ENCODE measurements around the gene IPO5. TPM values are rescaled to one million over a fixed set of nuclear protein-coding genes. Genes with fewer than 3 reads are reported as not detected.

IPO5 gene
- total and polyA plus RNA-seq, 4 donors: 35.6 to 128 (median 75.1) TPM

- H3K27ac ChIP-seq (ENCODE audit: low read depth in 1 of 2, low read length in 2 of 2): no peak overlapping the region
- intact Hi-C loops (cut with DNase I): loop anchor here in 1 of 2 donors (10.0 kb wide), 1 partner anchor 367 kb away; no protein-coding TSS in a partner anchor
These were observed 94.8 kb downstream of the IPO5 start for GRCh38 chr13:98048265-98048664.

GRCh38 chr13:98050041-98050466 is 96.6 kb downstream of the IPO5 start:
- DNase-seq: no peak
- Histone ChIP-seq H3K4me1 (ENCODE audit: control insufficient read depth in 1 of 2, insufficient read depth in 2 of 2, low read length in 2 of 2) (no peaks in the 10 kb centered on the region), H3K27me3 (ENCODE audit: control insufficient read depth in 1 of 2, insufficient read depth in 2 of 2, low read length in 1 of 2) (no peaks in the 10 kb centered on the region), H3K36me3 (ENCODE audit: control insufficient read depth in 1 of 2, insufficient read depth in 2 of 2, low read length in 1 of 2) (no peaks in the 10 kb centered on the region), H3K27ac (ENCODE audit: low read depth in 1 of 2, low read length in 2 of 2) (no peak overlapping the region), H3K4me3 (ENCODE audit: low read length in 2 of 2) (no peak overlapping the region), H3K9me3 (ENCODE audit: control insufficient read depth, low read length) (peaks cover 2% of the 10 kb centered on the region)
- intact Hi-C loops (cut with DNase I): no loop called here
- WGBS, 2 donors: 46 to 49% methylated on average over 6 of the region's 6 CpGs
- ATAC-seq (ENCODE audit: low FRiP score): no peak

More at GRCh38 chr13:98048265-98048664, 94.8 kb downstream of the IPO5 start:
- WGBS, 2 donors: 17 to 34% methylated on average over 9 of the region's 9 CpGs
- no peak for ATAC-seq (ENCODE audit: low FRiP score)
- H3K9me3 ChIP-seq (ENCODE audit: control insufficient read depth, low read length): no peaks in the 10 kb centered on the region
- no peak overlapping the region for H3K4me3 ChIP-seq (ENCODE audit: low read length in 2 of 2)
- H3K4me1 ChIP-seq (ENCODE audit: control insufficient read depth in 1 of 2, insufficient read depth in 2 of 2, low read length in 2 of 2): no peaks in the 10 kb centered on the region
- H3K36me3 ChIP-seq (ENCODE audit: control insufficient read depth in 1 of 2, insufficient read depth in 2 of 2, low read length in 1 of 2): no peaks in the 10 kb centered on the region
- H3K27me3 ChIP-seq (ENCODE audit: control insufficient read depth in 1 of 2, insufficient read depth in 2 of 2, low read length in 1 of 2): no peaks in the 10 kb centered on the region
- no peak for DNase-seq

GRCh38 chr13:98052412-98052811 is 98.9 kb downstream of the IPO5 start:
- no peaks in the 10 kb centered on the region for H3K4me1 ChIP-seq (ENCODE audit: control insufficient read depth in 1 of 2, insufficient read depth in 2 of 2, low read length in 2 of 2)
- no peak for DNase-seq
- H3K4me3 ChIP-seq (ENCODE audit: low read length in 2 of 2): no peak overlapping the region
- peaks cover 2% of the 10 kb centered on the region for H3K9me3 ChIP-seq (ENCODE audit: control insufficient read depth, low read length)
- H3K27ac ChIP-seq (ENCODE audit: low read depth in 1 of 2, low read length in 2 of 2): no peak overlapping the region
- ATAC-seq (ENCODE audit: low FRiP score): no peak
- WGBS, 2 donors: 91 to 95% methylated on average over 6 of the region's 6 CpGs
- H3K27me3 ChIP-seq (ENCODE audit: control insufficient read depth in 1 of 2, insufficient read depth in 2 of 2, low read length in 1 of 2): no peaks in the 10 kb centered on the region
- no peaks in the 10 kb centered on the region for H3K36me3 ChIP-seq (ENCODE audit: control insufficient read depth in 1 of 2, insufficient read depth in 2 of 2, low read length in 1 of 2)
- intact Hi-C loops (cut with DNase I): no loop called here

GRCh38 chr13:98054301-98054700 is 100.8 kb downstream of the IPO5 start:
- Histone ChIP-seq H3K4me3 (ENCODE audit: low read length in 2 of 2) (no peak overlapping the region), H3K9me3 (ENCODE audit: control insufficient read depth, low read length) (peaks cover 2% of the 10 kb centered on the region), H3K4me1 (ENCODE audit: control insufficient read depth in 1 of 2, insufficient read depth in 2 of 2, low read length in 2 of 2) (no peaks in the 10 kb centered on the region), H3K27ac (ENCODE audit: low read depth in 1 of 2, low read length in 2 of 2) (no peak overlapping the region), H3K27me3 (ENCODE audit: control insufficient read depth in 1 of 2, insufficient read depth in 2 of 2, low read length in 1 of 2) (no peaks in the 10 kb centered on the region), H3K36me3 (ENCODE audit: control insufficient read depth in 1 of 2, insufficient read depth in 2 of 2, low read length in 1 of 2) (no peaks in the 10 kb centered on the region)
- intact Hi-C loops (cut with DNase I): no loop called here
- ATAC-seq (ENCODE audit: low FRiP score) (no peak), DNase-seq (no peak)
- 77 to 80% methylated on average over 6 of the region's 6 CpGs for WGBS, 2 donors

GRCh38 chr13:98055623-98056022 is 102.1 kb downstream of the IPO5 start:
- no peaks in the 10 kb centered on the region for H3K36me3 ChIP-seq (ENCODE audit: control insufficient read depth in 1 of 2, insufficient read depth in 2 of 2, low read length in 1 of 2)
- no peak overlapping the region for H3K4me3 ChIP-seq (ENCODE audit: low read length in 2 of 2)
- H3K27me3 ChIP-seq (ENCODE audit: control insufficient read depth in 1 of 2, insufficient read depth in 2 of 2, low read length in 1 of 2): no peaks in the 10 kb centered on the region
- H3K27ac ChIP-seq (ENCODE audit: low read depth in 1 of 2, low read length in 2 of 2): no peak overlapping the region
- H3K4me1 ChIP-seq (ENCODE audit: control insufficient read depth in 1 of 2, insufficient read depth in 2 of 2, low read length in 2 of 2): no peaks in the 10 kb centered on the region
- H3K9me3 ChIP-seq (ENCODE audit: control insufficient read depth, low read length): peaks cover 2% of the 10 kb centered on the region
- WGBS, 2 donors: 74 to 75% methylated on average over 6 of the region's 6 CpGs
- no peak for ATAC-seq (ENCODE audit: low FRiP score)
- no peak for DNase-seq
- intact Hi-C loops (cut with DNase I): no loop called here

- peaks cover 2% of the 10 kb centered on the region for H3K9me3 ChIP-seq (ENCODE audit: control insufficient read depth, low read length)
- H3K27ac ChIP-seq (ENCODE audit: low read depth in 1 of 2, low read length in 2 of 2): no peak overlapping the region
- H3K4me1 ChIP-seq (ENCODE audit: control insufficient read depth in 1 of 2, insufficient read depth in 2 of 2, low read length in 2 of 2): no peaks in the 10 kb centered on the region
- ATAC-seq (ENCODE audit: low FRiP score) (no peak), DNase-seq (no peak)
- H3K4me3 ChIP-seq (ENCODE audit: low read length in 2 of 2): no peak overlapping the region
- H3K36me3 ChIP-seq (ENCODE audit: control insufficient read depth in 1 of 2, insufficient read depth in 2 of 2, low read length in 1 of 2): no peaks in the 10 kb centered on the region
- 88 to 89% methylated on average over 11 of the region's 11 CpGs for WGBS, 2 donors
- H3K27me3 ChIP-seq (ENCODE audit: control insufficient read depth in 1 of 2, insufficient read depth in 2 of 2, low read length in 1 of 2): no peaks in the 10 kb centered on the region
- intact Hi-C loops (cut with DNase I): no loop called here
These were observed 103.5 kb downstream of the IPO5 start for GRCh38 chr13:98056839-98057410.

- H3K9me3 ChIP-seq (ENCODE audit: control insufficient read depth, low read length): peaks cover under 1% of the 10 kb centered on the region
- H3K4me3 ChIP-seq (ENCODE audit: low read length in 2 of 2): no peak overlapping the region
- intact Hi-C loops (cut with DNase I): no loop called here
- H3K4me1 ChIP-seq (ENCODE audit: control insufficient read depth in 1 of 2, insufficient read depth in 2 of 2, low read length in 2 of 2): no peaks in the 10 kb centered on the region
- no peak overlapping the region for H3K27ac ChIP-seq (ENCODE audit: low read depth in 1 of 2, low read length in 2 of 2)
- DNase-seq (no peak), ATAC-seq (ENCODE audit: low FRiP score) (no peak)
- H3K27me3 ChIP-seq (ENCODE audit: control insufficient read depth in 1 of 2, insufficient read depth in 2 of 2, low read length in 1 of 2): no peaks in the 10 kb centered on the region
- H3K36me3 ChIP-seq (ENCODE audit: control insufficient read depth in 1 of 2, insufficient read depth in 2 of 2, low read length in 1 of 2): no peaks in the 10 kb centered on the region
- WGBS, 2 donors: 83 to 91% methylated on average over 7 of the region's 7 CpGs
These were observed 105.8 kb downstream of the IPO5 start for GRCh38 chr13:98059276-98059675.

GRCh38 chr13:98060282-98060681 is 106.8 kb downstream of the IPO5 start:
- ATAC-seq (ENCODE audit: low FRiP score): no peak
- no peak for DNase-seq
- no peaks in the 10 kb centered on the region for H3K36me3 ChIP-seq (ENCODE audit: control insufficient read depth in 1 of 2, insufficient read depth in 2 of 2, low read length in 1 of 2)
- WGBS, 2 donors: 93 to 94% methylated on average over 3 of the region's 3 CpGs
- no peaks in the 10 kb centered on the region for H3K4me1 ChIP-seq (ENCODE audit: control insufficient read depth in 1 of 2, insufficient read depth in 2 of 2, low read length in 2 of 2)
- no peak overlapping the region for H3K27ac ChIP-seq (ENCODE audit: low read depth in 1 of 2, low read length in 2 of 2)
- H3K9me3 ChIP-seq (ENCODE audit: control insufficient read depth, low read length): no peaks in the 10 kb centered on the region
- H3K27me3 ChIP-seq (ENCODE audit: control insufficient read depth in 1 of 2, insufficient read depth in 2 of 2, low read length in 1 of 2): no peaks in the 10 kb centered on the region
- intact Hi-C loops (cut with DNase I): no loop called here
- H3K4me3 ChIP-seq (ENCODE audit: low read length in 2 of 2): no peak overlapping the region

- Histone ChIP-seq H3K4me1 (ENCODE audit: control insufficient read depth in 1 of 2, insufficient read depth in 2 of 2, low read length in 2 of 2) (no peaks in the 10 kb centered on the region), H3K36me3 (ENCODE audit: control insufficient read depth in 1 of 2, insufficient read depth in 2 of 2, low read length in 1 of 2) (no peaks in the 10 kb centered on the region), H3K27me3 (ENCODE audit: control insufficient read depth in 1 of 2, insufficient read depth in 2 of 2, low read length in 1 of 2) (no peaks in the 10 kb centered on the region), H3K27ac (ENCODE audit: low read depth in 1 of 2, low read length in 2 of 2) (no peak overlapping the region), H3K9me3 (ENCODE audit: control insufficient read depth, low read length) (no peaks in the 10 kb centered on the region), H3K4me3 (ENCODE audit: low read length in 2 of 2) (no peak overlapping the region)
- WGBS, 2 donors: 79 to 81% methylated on average over 1 of the region's 1 CpG
- no peak for ATAC-seq (ENCODE audit: low FRiP score)
- no peak for DNase-seq
- intact Hi-C loops (cut with DNase I): no loop called here
These were observed 112.0 kb downstream of the IPO5 start for GRCh38 chr13:98065468-98065867.
